ENCODE data around the gene ZFAND3. TPM values are rescaled to one million over a fixed set of nuclear protein-coding genes. Genes with fewer than 3 reads are reported as not detected.

ZFAND3 gene
- total RNA-seq, 4 donors from 2014 or later: 30.5 to 57.4 (median 53.3) TPM

- Histone ChIP-seq H3K36me3 (no peaks in the 10 kb centered on the region), H3K9me3 (no peaks in the 10 kb centered on the region), H3K27ac (no peak overlapping the region), H3K27me3 (no peaks in the 10 kb centered on the region), H3K4me3 (no peak overlapping the region), H3K4me1 (peaks cover 0 to 8% (median 0%) of the 10 kb centered on the region in 4 donors)
- TF ChIP-seq POLR2A (IDR thresholded peaks at IDR 0.05): no peak
- TF ChIP-seq CTCF (IDR thresholded peaks at IDR 0.05): peak in 4 of 6 experiments; percentile 46 to 63 (median 60)
- peak in 1 of 3 donors; percentile 59 for DNase-seq
Observed at GRCh38 chr6:38012573-38012972, 193.0 kb downstream of the ZFAND3 start.

GRCh38 chr6:38015341-38015740, 195.8 kb downstream of the ZFAND3 start:
- H3K27ac ChIP-seq: no peak overlapping the region
- DNase-seq: no peak
- H3K9me3 ChIP-seq: no peaks in the 10 kb centered on the region
- H3K4me3 ChIP-seq: no peak overlapping the region
- TF ChIP-seq CTCF (IDR thresholded peaks at IDR 0.05): no peak
- no peak for TF ChIP-seq POLR2A (IDR thresholded peaks at IDR 0.05)
- peaks cover 0 to 9% (median 0%) of the 10 kb centered on the region in 4 donors for H3K4me1 ChIP-seq
- no peaks in the 10 kb centered on the region for H3K27me3 ChIP-seq
- H3K36me3 ChIP-seq: no peaks in the 10 kb centered on the region

GRCh38 chr6:38016824-38017223, 197.3 kb downstream of the ZFAND3 start:
- no peak for TF ChIP-seq CTCF (IDR thresholded peaks at IDR 0.05)
- no peak for TF ChIP-seq POLR2A (IDR thresholded peaks at IDR 0.05)
- no peak for DNase-seq
- Histone ChIP-seq H3K9me3 (no peaks in the 10 kb centered on the region), H3K4me1 (peaks cover 0 to 13% (median 0%) of the 10 kb centered on the region in 4 donors), H3K27me3 (no peaks in the 10 kb centered on the region), H3K27ac (no peak overlapping the region), H3K36me3 (no peaks in the 10 kb centered on the region), H3K4me3 (no peak overlapping the region)

GRCh38 chr6:38018755-38019165, 199.2 kb downstream of the ZFAND3 start:
- Histone ChIP-seq H3K4me3 (no peak overlapping the region), H3K36me3 (no peaks in the 10 kb centered on the region), H3K9me3 (no peaks in the 10 kb centered on the region), H3K27ac (no peak overlapping the region), H3K4me1 (peaks cover 0 to 13% (median 0%) of the 10 kb centered on the region in 4 donors), H3K27me3 (no peaks in the 10 kb centered on the region)
- no peak for TF ChIP-seq CTCF (IDR thresholded peaks at IDR 0.05)
- no peak for DNase-seq

GRCh38 chr6:38020593-38020992, 201.1 kb downstream of the ZFAND3 start:
- H3K27ac ChIP-seq: no peak overlapping the region
- no peaks in the 10 kb centered on the region for H3K27me3 ChIP-seq
- H3K4me1 ChIP-seq: peaks cover 0 to 13% (median 0%) of the 10 kb centered on the region in 4 donors
- no peaks in the 10 kb centered on the region for H3K36me3 ChIP-seq
- H3K9me3 ChIP-seq: no peaks in the 10 kb centered on the region
- H3K4me3 ChIP-seq: no peak overlapping the region
- TF ChIP-seq CTCF (IDR thresholded peaks at IDR 0.05) (no peak), POLR2A (IDR thresholded peaks at IDR 0.05) (no peak)
- no peak for DNase-seq

GRCh38 chr6:38021029-38021428, 201.5 kb downstream of the ZFAND3 start:
- Histone ChIP-seq H3K27ac (no peak overlapping the region), H3K27me3 (no peaks in the 10 kb centered on the region), H3K4me3 (no peak overlapping the region), H3K36me3 (no peaks in the 10 kb centered on the region), H3K9me3 (no peaks in the 10 kb centered on the region), H3K4me1 (peaks cover 0 to 13% (median 0%) of the 10 kb centered on the region in 4 donors)
- no peak for DNase-seq
- TF ChIP-seq CTCF (IDR thresholded peaks at IDR 0.05): no peak
- no peak for TF ChIP-seq POLR2A (IDR thresholded peaks at IDR 0.05)

Measured in Peyer's patch (tissue), 4 donors.